Stimulated activated CD8-positive, alpha-beta memory T cell treated with anti-CD3 and anti-CD28 coated beads, Interleukin-12 subunit alpha, Interleukin-12 subunit beta, amount 100 ng/mL, for 4 hours (primary cell): ENCODE results near the gene ACOD1.
"Not testable (repeated sequence)": the region's sequence is repeated elsewhere in the genome, so short reads cannot be mapped to it uniquely, and the experiment has no call there.

Source experiments
- DNase-seq: peaks from one replicate; pipeline ENCODE4 v3.0.0-alpha.2; 2020; ENCODE audit warnings: low read depth

The ACOD1 gene

GRCh38 chr13:76948149-76948548, at the start of gene ACOD1:
Gene ACOD1, plus strand, starts transcription at chr13:76948511. Its CDS starts 48 bp downstream, at chr13:76948559.
- DNase-seq: no peak

GRCh38 chr13:76899066-76899465, 49.2 kb upstream of the ACOD1 start:
- DNase-seq: not testable (repeated sequence)

- peak; percentile 29 for DNase-seq
Observed at GRCh38 chr13:76903544-76904162, 44.7 kb upstream of the ACOD1 start.

GRCh38 chr13:76904507-76904906, 43.8 kb upstream of the ACOD1 start:
- no peak for DNase-seq

GRCh38 chr13:76912476-76912875, 35.8 kb upstream of the ACOD1 start:
- DNase-seq: no peak

GRCh38 chr13:76913898-76914297, 34.4 kb upstream of the ACOD1 start:
- no peak for DNase-seq

GRCh38 chr13:76917095-76917494, 31.2 kb upstream of the ACOD1 start:
- no peak for DNase-seq

- not testable (repeated sequence) for DNase-seq
Observed at GRCh38 chr13:76917755-76918481, 30.4 kb upstream of the ACOD1 start.

GRCh38 chr13:76921516-76921915, 26.8 kb upstream of the ACOD1 start:
- DNase-seq: no peak

- DNase-seq: no peak
Observed at GRCh38 chr13:76925115-76925514, 23.2 kb upstream of the ACOD1 start.

- DNase-seq: no peak
Observed at GRCh38 chr13:76927955-76928354, 20.4 kb upstream of the ACOD1 start.

- no peak for DNase-seq
Observed at GRCh38 chr13:76928456-76928855, 19.9 kb upstream of the ACOD1 start.

GRCh38 chr13:76929320-76929719, 19.0 kb upstream of the ACOD1 start:
- DNase-seq: no peak

GRCh38 chr13:76929851-76930374, 18.4 kb upstream of the ACOD1 start:
- DNase-seq: no peak

- no peak for DNase-seq
Observed at GRCh38 chr13:76932076-76932475, 16.2 kb upstream of the ACOD1 start.

- DNase-seq: no peak
Observed at GRCh38 chr13:76934671-76935070, 13.6 kb upstream of the ACOD1 start.

GRCh38 chr13:76936763-76937162, 11.5 kb upstream of the ACOD1 start:
- DNase-seq: no peak

GRCh38 chr13:76937281-76937820, 11.0 kb upstream of the ACOD1 start:
- no peak for DNase-seq

GRCh38 chr13:76939215-76939614, 9.1 kb upstream of the ACOD1 start:
- no peak for DNase-seq

- DNase-seq: no peak
Observed at GRCh38 chr13:76942363-76942762, 5.9 kb upstream of the ACOD1 start.

GRCh38 chr13:76943646-76944045, 4.7 kb upstream of the ACOD1 start:
- DNase-seq: no peak

- DNase-seq: no peak
Observed at GRCh38 chr13:76944456-76944855, 3.9 kb upstream of the ACOD1 start.

- no peak for DNase-seq
Observed at GRCh38 chr13:76950101-76950500, 1.8 kb downstream of the ACOD1 start.
